ENCODE data around the gene ITCH. TPM values are rescaled to one million over a fixed set of nuclear protein-coding genes. Genes with fewer than 3 reads are reported as not detected.
"Not testable (repeated sequence)": the region's sequence is repeated elsewhere in the genome, so short reads cannot be mapped to it uniquely, and the experiment has no call there.

Gene ITCH
- total RNA-seq, 1 donor from 2014 or later, result 96.9 TPM

DNA sequence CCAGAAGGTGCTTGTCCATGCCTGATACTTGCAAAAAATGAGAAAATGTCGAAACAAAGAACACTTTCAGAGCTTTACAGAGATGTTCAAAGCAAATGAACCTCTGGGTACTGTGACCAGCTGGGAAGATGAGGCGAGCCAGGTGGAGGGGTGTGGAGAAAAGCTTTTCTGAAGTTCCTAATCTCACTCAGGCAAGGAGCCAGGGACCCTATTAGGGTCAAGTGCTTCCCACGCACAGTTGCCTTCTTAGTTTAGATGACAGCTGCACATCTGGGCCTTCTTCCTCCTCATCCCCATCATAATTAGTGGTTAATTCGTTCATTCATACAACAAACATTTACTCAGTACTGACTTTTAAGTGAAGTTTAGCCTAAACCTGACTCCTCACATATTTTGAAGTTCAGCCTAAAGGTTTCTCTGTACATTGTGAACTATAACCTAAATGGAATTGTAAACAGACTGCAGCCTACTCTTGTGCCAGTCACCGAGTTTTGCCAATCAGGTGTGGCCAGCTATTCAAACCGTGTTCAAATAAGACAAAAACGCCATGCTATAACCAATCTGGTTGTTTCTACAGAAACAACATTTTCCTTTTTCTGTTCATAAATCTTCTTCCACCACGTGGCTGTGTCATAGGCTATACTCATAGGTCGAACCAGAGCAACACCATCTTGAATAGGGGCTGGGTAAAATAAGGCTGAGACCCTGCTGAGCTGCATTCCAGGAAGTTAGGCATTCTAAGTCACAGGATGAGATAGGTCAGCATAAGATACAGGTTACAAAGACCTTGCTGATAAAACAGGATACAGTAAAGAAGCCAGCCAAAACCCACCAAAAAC, 40.6 kb upstream of the ITCH start:
- no peak overlapping the region for H3K27ac Mint-ChIP-seq (ENCODE audit: unreplicated experiment)
- TF ChIP-seq CTCF (IDR thresholded peaks at IDR 0.05), result no peak
- DNase-seq (ENCODE audit: low spot score), result no peak

DNA sequence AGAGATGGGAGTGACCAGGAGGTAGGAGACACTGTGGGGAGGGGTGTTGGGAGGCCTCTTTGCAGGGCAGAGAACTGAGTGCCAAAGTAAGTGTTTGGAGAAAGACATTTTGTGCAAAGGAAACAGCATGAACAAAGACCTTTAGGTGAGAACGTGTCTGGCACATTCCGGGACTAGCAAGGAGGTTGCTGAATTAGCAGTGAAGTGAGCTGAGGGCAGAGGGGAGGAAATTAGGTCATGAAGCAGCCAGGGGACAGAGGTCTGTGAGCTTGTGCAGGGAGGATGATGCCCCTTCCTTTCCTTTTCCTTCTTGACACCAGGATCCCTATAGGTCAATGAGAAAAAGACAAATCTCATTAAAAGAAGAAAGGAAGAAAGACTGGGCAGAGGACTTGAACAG, 38.5 kb upstream of the ITCH start:
- Mint-ChIP-seq H3K9me3 (ENCODE audit: low read depth) (no peaks in the 10 kb centered on the region), H3K4me1 (ENCODE audit: low read depth) (no peaks in the 10 kb centered on the region), H3K27me3 (ENCODE audit: low read depth) (peaks cover 11% of the 10 kb centered on the region), H3K4me3 (ENCODE audit: unreplicated experiment) (no peak overlapping the region), H3K27ac (ENCODE audit: unreplicated experiment) (no peak overlapping the region), H3K36me3 (ENCODE audit: low read depth) (no peaks in the 10 kb centered on the region)
- no peak for DNase-seq (ENCODE audit: low spot score)
- TF ChIP-seq CTCF (IDR thresholded peaks at IDR 0.05), result no peak

More for the DNA sequence above, 40.6 kb upstream of the ITCH start:
- H3K27me3 Mint-ChIP-seq (ENCODE audit: low read depth), result peaks cover 12% of the 10 kb centered on the region
- H3K36me3 Mint-ChIP-seq (ENCODE audit: low read depth), result no peaks in the 10 kb centered on the region
- H3K4me3 Mint-ChIP-seq (ENCODE audit: unreplicated experiment), result no peak overlapping the region
- no peaks in the 10 kb centered on the region for H3K9me3 Mint-ChIP-seq (ENCODE audit: low read depth)
- no peaks in the 10 kb centered on the region for H3K4me1 Mint-ChIP-seq (ENCODE audit: low read depth)

GRCh38 chr20:34328207-34328606, 34.9 kb upstream of the ITCH start:
- H3K4me3 Mint-ChIP-seq (ENCODE audit: unreplicated experiment); DNase-seq (ENCODE audit: low spot score); H3K27ac Mint-ChIP-seq (ENCODE audit: unreplicated experiment); H3K36me3 Mint-ChIP-seq (ENCODE audit: low read depth); H3K4me1 Mint-ChIP-seq (ENCODE audit: low read depth); H3K27me3 Mint-ChIP-seq (ENCODE audit: low read depth); H3K9me3 Mint-ChIP-seq (ENCODE audit: low read depth): not testable (repeated sequence)

DNA sequence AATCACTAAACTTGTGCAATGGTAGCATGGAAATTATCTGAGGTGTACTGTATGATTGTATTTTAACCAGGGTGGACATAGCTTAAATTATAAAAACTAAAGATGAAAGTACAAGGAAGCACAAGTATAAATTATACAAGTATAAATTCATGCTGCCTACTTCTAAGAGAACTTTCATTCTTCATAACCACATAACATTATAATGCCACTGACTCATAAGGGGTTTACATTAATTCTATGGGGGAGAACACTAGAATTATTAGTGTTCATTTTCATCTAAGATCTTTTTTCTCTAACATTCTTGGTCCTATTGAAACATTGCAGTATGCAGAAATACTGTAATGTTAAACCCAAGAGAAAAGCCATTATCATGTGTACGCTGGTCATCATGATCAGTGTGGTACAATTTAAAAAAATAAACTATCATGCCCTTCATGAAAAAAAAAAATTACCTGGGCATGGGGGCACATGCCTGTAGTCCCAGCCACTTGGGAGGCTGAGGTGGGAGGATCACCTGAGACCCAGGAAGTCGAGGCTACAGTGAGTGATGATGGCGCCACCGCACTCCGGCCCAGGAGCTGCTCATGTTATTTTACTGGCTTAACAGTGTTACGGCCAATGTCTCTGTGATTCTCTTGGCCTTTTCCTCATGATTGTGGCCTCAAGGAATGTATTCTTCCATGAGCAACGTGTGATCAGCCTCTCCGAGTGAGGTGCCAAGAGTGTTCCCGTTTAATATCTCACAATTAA, 34.0 kb upstream of the ITCH start:
- Mint-ChIP-seq H3K27ac (ENCODE audit: unreplicated experiment) (no peak overlapping the region), H3K4me3 (ENCODE audit: unreplicated experiment) (no peak overlapping the region), H3K27me3 (ENCODE audit: low read depth) (no peaks in the 10 kb centered on the region), H3K9me3 (ENCODE audit: low read depth) (no peaks in the 10 kb centered on the region), H3K36me3 (ENCODE audit: low read depth) (no peaks in the 10 kb centered on the region), H3K4me1 (ENCODE audit: low read depth) (no peaks in the 10 kb centered on the region)
- TF ChIP-seq CTCF (IDR thresholded peaks at IDR 0.05), result no peak
- no peak for DNase-seq (ENCODE audit: low spot score)

GRCh38 chr20:34330861-34331544, 32.1 kb upstream of the ITCH start:
- H3K27me3 Mint-ChIP-seq (ENCODE audit: low read depth); H3K4me3 Mint-ChIP-seq (ENCODE audit: unreplicated experiment); DNase-seq (ENCODE audit: low spot score); H3K9me3 Mint-ChIP-seq (ENCODE audit: low read depth); H3K4me1 Mint-ChIP-seq (ENCODE audit: low read depth); H3K36me3 Mint-ChIP-seq (ENCODE audit: low read depth); H3K27ac Mint-ChIP-seq (ENCODE audit: unreplicated experiment): not testable (repeated sequence)

GRCh38 chr20:34331838-34332237, 31.2 kb upstream of the ITCH start:
- H3K9me3 Mint-ChIP-seq (ENCODE audit: low read depth), result no peaks in the 10 kb centered on the region
- H3K27ac Mint-ChIP-seq (ENCODE audit: unreplicated experiment), result no peak overlapping the region
- no peaks in the 10 kb centered on the region for H3K27me3 Mint-ChIP-seq (ENCODE audit: low read depth)
- H3K4me1 Mint-ChIP-seq (ENCODE audit: low read depth), result no peaks in the 10 kb centered on the region
- no peaks in the 10 kb centered on the region for H3K36me3 Mint-ChIP-seq (ENCODE audit: low read depth)
- TF ChIP-seq CTCF (IDR thresholded peaks at IDR 0.05), result no peak
- no peak for DNase-seq (ENCODE audit: low spot score)
- H3K4me3 Mint-ChIP-seq (ENCODE audit: unreplicated experiment), result no peak overlapping the region

Measured in chondrocyte (in vitro differentiated cells).